ENCODE results near the gene IDH1.
A peak's percentile ranks its signal among the peaks of the same experiment; 100 is the strongest.
"Not testable (repeated sequence)": the region's sequence is repeated elsewhere in the genome, so short reads cannot be mapped to it uniquely, and the experiment has no call there.

Gene IDH1

DNA sequence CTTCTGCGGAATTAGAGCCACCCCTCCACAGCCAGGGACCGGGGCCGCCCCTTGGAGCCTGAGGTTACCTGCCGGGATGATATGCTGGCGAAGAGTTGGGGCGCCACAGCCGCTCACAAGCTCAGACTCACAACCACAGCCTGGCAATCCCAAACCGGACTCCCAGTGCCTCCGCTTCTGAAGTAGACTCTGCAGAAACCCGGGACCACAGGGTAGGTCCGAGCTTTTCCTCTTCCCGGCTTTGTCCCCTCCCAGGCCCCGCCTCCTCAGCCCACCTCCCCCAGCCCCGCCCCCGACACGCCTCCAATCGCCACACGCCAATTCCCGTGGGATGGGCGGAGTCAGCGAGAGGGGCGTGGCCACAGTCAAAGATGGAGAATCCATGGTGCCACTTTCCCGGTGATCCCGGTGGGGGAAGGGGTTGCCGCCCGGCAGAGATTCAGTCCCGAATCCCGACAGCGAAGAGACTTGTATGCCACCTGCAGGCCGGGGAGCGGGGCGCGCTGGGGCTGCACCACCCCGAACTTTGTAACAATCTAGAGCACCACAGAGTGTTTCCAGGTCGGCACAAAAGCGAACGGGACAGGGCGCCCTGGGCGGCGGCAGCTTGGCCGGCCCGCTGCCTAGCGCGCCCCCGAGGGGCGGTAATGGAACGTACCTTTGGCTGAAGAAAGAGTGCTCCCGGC, at the start of gene IDH1:
TSS of gene IDH1 (minus strand) at position 201 of the 686 bp plus-strand sequence. CDS start 3,520 bp downstream, outside the sequence.
- DNase-seq, result peak; percentile 38

DNA sequence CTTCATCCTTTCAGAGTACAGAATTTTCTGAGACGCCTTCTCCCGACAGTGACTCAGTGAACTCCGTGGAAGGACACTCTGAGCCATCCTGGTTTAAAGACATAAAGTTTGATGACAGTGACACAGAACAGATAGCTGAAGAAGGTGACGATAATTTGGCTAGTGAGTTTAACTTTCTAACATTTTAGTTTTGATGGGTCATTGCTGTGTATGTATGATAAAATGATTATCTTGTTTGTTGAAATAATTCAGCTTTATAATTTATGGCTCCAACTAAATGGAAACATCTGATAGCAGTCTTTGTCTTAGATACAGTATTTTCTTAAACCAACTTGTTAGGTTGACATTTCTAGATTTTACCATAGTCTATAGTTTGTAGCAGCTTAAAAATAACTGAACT, 49.3 kb upstream of the IDH1 start:
- no peak for DNase-seq

DNA sequence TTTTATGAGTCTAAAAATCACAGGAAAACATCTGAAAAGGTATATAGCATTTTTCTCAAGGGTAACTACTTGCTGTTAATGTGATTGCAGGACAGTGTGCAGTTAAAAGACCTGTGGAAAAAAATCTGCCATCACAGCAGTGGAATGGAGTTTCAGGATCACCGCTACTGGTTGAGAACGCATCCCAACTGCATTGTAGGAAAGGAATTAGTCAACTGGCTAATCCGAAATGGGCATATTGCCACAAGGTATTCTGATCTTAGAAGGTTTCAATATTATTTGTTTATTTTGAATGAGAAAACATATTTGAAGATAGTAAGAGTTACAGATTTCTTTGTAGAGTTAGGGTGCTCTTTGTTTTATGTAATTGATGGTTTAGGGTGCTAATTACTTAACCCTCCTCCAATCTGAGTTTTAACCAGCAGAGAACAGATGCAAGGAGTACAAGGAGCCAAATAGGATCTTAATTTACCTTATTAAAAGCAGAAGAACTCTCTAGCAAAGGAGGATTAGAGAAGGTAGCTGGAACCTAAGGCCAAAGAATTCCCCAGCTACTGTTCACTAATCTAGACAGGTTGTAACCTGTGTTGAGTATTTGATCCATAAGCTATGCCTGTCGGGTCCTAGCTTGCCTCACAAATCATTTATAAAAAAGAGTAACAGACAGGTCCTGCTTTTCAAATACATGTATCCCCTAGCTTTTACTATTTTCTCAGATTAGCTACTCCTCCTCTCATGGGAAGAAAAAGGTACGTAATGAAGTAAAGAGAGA, 46.2 kb upstream of the IDH1 start:
- DNase-seq, result no peak

DNA sequence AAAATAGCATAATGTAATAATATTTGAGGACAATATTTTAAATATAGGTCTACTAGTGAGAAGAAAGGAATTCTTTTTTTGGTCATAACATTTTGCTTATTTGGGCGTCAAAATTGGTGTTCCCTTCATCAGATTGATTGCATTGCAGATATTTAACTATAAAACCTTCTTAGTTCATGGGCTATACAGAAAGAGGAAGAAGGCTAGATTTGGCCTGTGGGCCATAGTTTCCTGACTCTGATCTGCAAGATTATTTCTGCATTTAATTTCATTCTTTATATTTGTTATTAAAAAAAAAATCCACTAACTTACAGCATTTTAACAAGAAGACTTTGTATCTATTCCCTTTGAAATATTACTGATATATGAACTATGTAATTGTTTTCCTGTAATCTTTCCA, 43.1 kb upstream of the IDH1 start:
- DNase-seq, result no peak

DNA sequence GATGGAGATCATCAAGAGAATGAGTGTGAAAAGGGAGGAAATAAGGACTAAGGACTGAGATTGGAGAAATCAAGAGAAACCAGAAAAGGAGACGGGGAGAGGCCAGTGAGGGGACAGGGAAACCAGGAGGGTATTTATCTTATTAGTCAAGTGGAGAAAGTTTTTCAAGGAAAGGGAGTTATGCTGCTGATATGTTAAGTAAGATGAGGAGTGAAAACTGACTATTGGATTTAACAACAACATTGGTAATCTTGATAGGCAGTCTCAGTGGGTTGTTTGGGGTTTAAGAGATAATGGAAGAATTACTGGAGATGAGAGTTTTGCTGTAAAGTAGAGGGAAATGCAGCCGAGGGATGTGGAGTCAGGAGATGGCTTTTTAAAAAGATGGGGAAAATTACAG, 41.7 kb upstream of the IDH1 start:
- no peak for DNase-seq

DNA sequence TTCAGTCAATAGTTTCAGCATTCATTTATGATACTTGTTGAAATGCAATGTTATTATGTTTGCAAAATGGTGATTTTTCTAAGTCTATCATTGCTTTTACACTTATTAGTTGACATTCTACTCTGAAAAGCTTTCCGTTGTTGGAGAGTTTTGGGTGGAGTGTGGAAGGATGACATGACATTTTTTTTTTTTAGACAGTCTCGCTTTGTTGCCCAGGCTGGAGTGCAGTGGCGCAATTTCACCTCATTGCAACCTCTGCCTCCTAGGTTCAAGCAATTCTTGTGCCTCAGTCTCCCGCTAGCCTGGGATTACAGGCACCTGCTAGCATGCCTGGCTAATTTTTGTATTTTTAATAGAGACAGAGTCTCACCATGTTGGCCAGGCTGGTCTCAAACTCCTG, 41.0 kb upstream of the IDH1 start:
- no peak for DNase-seq

DNA sequence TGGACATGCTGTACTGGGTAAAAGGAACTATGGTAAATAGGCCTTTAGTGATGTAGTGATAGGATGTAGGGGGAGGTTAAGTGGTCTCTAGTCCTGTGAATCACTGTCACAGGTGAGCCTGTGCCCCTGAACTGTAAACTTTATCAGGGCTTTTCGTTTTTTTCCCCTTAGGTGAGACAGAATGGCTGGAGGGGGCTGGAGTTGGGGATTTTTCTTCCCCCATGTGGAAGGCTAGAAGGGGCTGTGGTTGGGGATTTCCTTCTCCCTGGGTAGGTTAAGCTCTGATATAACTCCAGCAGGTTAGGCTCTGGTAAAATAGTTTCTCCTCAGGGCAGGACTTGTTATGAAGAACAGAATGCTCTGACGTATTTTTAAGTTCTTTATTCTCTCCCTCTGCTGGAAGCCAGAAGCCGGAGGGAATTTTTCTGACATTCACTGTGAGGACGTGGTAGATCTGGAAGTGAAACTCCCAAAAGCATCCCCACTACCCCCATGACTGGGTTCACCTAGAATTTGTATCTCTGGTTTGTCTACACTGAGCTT, 39.7 kb upstream of the IDH1 start:
- DNase-seq, result no peak

DNA sequence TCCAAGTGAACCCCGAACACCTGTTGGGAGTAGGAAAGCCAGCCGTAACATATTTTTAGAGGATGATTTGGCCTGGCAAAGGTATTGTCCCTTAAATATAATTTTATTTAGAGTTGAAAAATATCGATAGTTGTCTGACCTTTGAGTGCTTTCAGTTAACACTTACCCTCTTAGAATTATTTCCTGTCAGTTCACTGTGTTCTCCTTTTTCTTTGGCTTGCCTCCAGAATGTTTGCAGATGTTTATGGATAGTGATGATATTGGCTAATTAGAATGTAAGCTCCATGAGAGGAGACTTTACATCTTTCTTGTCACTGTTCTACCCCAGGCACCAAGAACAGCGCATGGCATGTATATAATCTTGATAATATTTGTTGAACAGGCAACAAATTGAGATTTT, 31.0 kb upstream of the IDH1 start:
- no peak for DNase-seq

DNA sequence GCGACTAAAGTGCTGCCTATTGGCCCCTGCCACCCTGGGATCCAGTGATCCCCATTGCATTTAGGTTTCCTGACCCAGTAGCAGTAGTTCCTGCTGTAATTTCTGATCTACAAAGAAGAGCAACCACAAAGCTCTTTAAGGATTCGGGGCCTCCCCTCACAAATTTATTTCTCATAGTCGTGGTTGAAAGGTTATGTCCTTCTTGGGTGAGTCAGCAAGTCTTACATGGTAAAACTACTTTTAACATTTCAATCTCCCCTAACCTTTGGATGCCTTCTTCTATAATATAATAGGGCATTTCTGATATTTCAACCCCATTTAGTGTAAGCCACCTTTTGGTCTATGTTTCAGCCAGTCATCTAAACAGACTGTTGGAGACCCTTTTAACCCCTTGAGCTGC, 26.1 kb upstream of the IDH1 start:
- DNase-seq, result no peak

DNA sequence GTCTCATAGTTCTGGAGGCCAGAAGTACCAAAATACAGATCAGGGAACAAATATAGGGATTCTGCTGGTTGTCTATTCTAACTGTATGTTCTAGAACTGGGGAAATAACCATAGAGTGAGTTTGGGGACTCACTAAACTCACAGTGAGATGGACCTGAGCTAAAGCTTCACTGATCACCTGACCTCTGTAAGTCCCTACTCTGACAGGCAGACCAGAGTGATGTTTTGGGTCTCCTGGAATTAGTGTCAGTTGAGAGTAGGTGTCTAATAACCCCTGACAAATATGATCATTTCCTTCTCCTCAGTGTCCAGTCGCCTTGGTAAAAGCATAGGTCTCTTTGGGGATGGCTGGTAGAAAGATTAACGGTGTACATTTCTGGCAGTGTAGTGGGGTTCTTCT, 25.4 kb upstream of the IDH1 start:
- DNase-seq, result no peak

DNA sequence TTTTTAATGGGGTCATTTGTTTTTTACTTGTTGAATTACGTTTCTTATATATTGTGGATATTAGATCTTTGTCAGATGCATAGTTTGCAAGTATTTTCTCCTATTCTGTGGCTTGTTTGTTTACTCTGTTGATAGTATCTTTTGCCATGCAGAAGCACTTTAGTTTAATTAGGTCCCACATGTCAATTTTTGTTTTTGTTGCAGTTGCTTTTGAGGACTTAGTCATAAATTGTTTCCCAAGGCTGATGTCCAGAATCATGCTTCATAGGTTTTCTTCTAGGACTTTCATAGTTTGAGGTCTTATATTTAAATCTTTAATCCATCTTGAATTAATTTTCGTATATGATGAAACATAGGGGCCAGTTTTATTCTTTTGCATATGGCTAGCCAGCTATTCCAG, 24.4 kb upstream of the IDH1 start:
- no peak for DNase-seq

DNA sequence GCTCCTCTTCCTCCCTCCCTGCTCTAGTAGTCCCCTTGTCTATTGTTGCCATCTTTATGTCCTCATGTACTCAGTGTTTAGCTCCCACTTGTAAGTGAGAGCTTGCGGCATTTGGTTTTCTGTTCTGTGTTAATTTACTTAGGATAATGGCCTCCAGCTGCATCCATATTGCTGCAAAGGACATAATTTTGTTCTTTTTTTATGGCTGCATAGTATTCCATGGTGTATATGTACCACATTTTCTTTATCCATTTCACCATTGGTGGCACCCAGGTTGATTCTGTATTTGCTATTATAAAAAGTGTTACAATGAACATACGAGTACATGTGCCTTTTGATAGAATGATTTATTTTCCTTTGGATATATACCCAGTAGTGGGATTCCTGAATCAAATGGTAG, 23.7 kb upstream of the IDH1 start:
- no peak for DNase-seq

DNA sequence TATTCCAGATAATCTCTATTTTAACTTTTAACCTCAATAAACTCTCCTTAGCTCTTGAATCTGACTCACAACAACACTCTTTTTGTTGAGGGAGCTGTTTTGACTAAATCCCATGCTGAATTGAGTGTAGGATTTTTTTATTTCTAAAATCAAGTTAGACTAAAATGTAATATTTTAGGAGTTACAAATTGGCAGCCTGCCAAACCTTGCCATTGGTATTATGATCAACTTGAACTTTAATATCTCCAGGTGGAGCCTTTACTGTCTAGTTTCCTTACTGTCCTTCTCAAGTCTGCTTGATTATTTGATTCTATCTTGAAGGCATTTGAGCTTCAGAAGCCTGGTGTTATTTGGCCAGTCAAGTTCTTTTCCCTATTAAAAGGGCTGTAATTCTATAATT, 19.9 kb upstream of the IDH1 start:
- no peak for DNase-seq

DNA sequence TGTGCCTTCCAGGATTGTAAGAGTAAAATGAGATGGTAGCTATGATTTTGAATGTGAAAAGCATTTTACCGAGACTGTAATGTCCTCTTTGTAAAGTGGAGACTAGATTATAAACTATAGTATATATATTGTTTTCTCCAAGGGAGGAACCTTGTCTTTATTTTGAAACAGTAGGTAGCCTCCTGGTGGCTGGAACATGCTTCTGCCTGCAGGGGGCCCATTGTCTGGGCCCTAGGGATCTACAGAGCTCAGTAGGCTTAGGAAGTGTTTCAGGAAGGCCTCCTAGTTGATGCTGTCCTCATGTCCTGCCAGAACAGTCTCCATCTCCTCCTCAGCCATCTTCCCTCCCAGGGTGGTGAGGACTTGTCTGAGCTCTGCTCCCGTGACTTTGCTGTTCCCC, 14.2 kb upstream of the IDH1 start:
- no peak for DNase-seq

DNA sequence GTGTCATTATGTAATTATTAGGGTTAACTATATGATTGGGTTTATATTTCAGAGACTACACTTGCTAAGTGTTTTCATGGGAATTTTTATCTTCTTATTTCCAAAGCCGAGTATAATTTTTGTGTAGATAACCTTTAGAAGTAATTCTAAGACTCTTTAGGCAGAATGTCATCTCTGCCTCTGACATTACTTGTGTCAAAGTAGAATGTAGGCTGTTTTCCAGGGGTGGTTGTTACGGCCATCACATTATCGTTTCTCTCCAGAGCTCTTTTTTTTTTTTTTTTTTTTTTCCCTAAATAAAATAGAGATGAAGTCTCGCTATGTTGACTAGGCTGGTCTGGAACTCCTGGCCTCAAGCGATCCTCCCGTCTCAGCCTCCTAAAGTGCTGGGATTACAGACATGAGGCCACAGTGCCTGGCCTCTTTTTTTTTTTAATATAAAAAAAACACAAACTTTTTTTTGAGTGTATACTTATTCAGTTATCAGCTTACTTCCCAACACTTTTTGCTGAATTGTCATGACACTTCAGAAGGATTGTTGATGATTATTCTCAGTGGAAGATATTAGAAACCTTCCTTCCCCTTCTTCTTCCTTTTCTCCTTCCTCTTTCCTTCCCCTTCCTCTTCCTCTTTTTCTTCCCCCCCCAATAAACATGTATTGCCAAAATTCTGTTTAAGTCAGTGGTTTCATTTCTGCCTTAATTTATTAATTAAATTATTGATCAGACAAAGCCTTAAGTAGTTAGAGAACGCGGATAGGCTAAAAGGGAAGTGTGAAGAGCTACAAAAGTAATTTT, 13.5 kb upstream of the IDH1 start:
- no peak for DNase-seq

DNA sequence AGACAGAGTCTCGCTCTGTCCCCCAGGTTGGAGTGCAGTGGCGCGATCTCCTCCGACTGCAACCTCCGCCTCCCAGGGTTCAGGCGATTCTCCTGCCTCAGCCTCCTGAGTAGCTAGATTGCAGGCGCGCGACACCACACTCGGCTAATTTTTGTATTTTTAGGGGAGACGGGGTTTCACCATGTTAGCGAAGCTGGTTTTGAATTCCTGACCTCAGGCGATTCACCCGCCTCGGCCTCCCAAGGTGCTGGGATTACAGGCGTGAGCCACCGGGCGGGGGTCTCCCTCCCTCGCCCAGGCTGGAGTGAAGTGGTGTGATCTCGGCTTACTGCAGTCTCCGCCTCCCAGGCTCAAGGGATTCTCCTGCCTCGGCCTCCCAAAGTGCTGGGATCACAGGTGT, 12.7 kb upstream of the IDH1 start:
- DNase-seq, result not testable (repeated sequence)

DNA sequence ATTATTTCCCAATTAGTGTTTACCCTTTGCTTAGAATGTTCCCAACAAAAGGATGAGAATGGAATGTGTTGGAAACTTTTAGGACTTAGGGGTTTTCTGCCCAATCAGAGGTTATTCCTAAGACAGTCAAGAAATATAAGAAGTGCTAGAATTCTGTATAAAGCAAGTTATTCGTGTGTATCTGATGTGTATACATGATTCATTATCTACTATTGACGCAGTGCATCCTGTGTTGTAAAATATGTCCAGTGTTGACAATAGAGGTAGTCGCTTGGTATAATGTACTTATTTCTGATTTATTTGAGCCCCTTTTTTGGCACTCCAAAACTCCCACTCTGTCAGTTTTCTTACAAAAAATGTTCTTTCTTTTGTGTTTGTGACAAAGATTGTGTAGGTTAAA, 12.1 kb upstream of the IDH1 start:
- DNase-seq, result no peak

DNA sequence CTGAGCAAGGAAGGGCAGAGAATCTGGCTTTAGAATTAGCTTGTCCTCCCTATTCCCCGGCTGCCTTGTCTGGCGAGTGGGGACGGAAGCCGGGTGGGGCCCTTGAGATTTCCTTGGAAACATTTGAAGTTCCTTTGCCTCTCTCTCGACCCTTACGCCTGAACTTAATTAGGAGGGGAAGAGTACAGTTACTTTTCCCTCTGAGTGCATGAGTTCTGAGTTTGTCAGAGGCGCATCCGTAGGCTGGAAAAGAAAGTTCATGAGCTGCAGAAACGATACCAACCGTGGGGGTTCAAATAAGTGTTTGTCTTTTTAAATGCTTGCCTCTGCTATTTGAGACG, 11.7 kb upstream of the IDH1 start:
- DNase-seq, result no peak

DNA sequence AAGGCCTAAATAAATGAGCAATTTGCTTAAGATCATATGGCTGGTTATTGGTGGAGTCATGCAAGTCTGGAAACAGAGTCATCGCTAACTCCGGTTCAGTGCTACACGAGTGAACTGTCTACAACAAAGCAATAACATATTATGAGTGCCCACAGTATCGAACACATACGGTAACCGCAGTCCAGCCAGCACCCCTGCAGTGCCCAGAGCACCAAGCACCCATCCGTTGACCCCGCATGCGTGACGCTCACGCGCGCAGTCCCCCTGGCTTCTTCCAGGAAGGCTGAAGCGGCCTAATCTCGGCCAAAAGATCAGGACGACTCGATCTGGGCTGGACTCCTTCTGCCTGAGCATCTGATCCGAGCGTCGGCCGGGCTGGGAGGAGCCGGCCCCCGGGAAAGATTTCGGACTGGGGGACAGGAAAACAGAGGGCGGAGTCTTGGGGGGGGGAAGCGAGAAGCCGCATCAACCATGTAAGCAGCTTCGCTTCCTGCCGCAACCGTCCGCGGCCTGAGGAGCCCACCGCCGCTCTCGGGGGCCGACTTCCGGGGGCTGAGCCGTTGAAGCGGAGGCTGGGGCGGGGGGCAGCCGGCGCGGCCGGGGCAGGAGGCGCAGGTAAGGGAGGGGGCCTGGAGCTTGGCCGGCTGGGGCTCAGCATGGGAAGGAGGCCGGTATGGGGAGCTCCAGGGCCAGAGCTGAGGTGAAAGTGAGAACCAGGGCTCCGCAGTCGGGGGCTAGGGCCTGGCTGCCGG, 11.1 kb upstream of the IDH1 start, which contains the start of gene PIKFYVE:
TSS of gene PIKFYVE (plus strand) at position 455 of the 752 bp plus-strand sequence. CDS start 5,265 bp downstream, outside the sequence.
- DNase-seq, result peak; percentile 55

DNA sequence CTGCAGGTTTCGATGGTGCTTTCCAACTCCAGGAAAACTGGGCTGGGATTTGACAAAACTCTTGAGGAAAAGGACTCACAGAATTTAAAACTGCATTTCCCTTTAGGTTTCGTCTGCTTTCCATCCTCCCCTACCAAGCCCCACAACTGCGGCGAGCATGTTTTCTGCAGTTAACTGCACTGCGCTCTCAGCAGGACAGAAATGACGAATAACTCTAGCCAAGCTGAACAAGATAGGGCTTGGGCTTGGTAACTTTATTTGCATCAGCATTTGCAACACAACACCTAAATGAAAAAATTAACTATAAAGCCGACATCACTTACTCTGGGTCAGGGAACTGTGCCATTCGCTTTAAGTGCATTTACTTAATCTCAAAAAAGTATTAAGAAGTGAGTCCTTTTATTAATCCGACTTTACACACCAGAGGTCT, 10.5 kb upstream of the IDH1 start:
- DNase-seq, result no peak

DNA sequence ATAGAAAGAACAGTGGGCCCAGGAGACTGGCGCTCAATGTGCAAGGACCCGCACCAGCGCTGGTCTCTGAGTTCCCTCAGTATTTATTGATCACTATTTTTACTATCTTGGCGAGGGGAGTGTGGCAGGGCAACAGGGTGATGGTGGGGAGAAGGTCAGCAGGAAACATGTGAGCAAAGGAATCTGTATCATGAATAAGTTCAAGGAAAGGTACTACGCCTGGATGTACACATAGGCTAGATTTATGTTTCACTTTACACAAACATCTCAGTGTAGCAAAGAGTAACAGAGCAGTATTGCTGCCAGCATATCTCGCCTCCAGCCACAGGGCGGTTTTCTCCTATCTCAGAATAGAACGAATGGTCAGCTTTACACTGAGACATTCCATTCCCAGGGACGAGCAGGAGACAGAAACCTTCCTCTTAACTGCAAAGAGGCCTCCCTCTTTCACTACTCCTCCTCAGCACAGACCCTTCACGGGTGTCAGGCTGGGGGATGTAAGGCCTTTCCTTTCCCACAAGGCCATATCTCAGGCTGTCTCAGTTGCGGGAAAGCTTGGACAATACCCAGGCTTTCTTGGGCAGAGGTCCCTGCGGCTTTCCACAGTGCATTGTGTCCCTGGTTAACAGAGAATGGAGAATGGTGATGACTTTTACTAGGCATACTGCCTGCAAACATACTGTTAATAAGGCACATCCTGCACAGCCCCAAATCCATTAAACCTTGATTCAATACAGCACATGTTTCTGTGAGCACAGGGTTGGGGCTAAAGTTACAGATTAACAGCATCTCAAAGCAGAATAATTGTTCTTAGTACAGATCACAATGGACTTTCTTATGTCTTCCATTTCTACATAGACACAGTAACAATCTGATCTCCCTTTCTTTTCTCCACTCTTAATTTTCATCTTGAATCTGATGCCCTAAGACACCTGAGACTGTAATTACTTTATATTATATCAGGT, 2.3 kb upstream of the IDH1 start:
- DNase-seq, result not testable (repeated sequence)

All from cortex of kidney (tissue), 1 donor.